CD4-positive, alpha-beta T cell treated with Interferon alpha-2 for 1 hour (primary cell): ENCODE results near the gene TBCA.
A peak's percentile ranks its signal among the peaks of the same experiment; 100 is the strongest.
"Not testable (repeated sequence)": the region's sequence is repeated elsewhere in the genome, so short reads cannot be mapped to it uniquely, and the experiment has no call there.

Source experiments
- DNase-seq, 2 donors: peaks; one replicate each; pipeline ENCODE4 v3.0.0-alpha.2; 2020 to 2022

The TBCA gene

DNA sequence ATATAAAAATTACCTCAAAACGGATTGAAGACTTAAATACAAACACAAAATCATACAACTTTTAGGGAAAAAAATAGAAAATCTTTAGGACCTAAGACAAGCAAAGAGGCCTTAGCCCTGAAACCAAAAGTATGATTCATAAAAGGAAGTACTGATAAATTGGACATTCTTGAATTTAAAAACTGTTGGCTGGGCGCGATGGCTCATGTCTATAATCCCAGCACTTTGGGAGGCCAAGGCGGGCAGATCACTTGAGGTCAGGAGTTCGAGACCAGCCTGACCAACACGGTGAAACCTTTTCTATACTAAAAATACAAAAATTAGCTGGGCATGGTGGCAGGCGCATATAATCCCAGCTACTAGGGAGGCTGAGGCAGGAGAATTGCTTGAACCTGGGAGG, 76.6 kb downstream of the TBCA start:
- not testable (repeated sequence) for DNase-seq

GRCh38 chr5:77698920-77699319, 77.2 kb downstream of the TBCA start:
- no peak for DNase-seq

GRCh38 chr5:77697692-77698091, 78.4 kb downstream of the TBCA start:
- DNase-seq: no peak

- no peak for DNase-seq
These were observed 80.0 kb downstream of the TBCA start for GRCh38 chr5:77696120-77696519.

DNA sequence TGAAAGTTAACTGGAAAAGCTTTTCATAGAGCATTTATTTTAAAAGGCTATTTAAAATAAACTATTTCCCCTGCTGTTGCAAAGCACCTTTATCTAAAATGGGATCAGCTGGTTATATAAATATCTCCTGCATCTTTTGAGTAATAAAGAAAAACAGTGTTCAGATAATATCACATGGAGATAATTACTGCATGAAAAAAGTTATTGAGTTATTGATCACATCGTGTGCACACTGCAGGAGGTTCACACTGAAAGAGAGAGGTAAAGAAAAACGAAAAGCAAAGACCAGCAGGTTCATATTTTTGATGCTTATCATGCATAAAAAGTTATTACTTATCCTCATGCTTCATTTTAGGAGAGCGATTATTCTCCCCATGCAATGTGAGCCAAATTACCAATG, 82.2 kb downstream of the TBCA start:
- DNase-seq: no peak

GRCh38 chr5:77683171-77683732, 92.9 kb downstream of the TBCA start:
- DNase-seq: no peak

DNA sequence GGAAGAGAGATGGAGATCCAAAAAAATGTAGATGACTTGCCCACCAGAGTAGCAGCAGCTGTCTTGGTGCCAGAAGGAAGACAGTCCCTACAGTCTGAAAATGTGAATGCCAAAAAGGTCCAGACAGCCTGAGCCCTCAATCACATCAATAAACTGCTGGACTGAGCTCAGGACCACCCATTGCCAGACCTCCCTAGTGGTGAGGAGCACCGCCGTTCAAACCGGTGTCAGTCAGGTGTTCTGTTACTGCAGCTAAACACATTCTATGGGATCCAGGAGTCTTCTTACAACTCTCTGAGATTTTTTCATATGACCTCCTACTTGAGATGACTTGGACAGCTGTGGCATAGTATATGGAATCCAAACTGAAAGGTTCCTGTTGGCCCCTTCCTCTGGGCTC, 105.6 kb downstream of the TBCA start:
- DNase-seq: no peak

GRCh38 chr5:77669677-77670076, 106.5 kb downstream of the TBCA start:
- DNase-seq: no peak

DNA sequence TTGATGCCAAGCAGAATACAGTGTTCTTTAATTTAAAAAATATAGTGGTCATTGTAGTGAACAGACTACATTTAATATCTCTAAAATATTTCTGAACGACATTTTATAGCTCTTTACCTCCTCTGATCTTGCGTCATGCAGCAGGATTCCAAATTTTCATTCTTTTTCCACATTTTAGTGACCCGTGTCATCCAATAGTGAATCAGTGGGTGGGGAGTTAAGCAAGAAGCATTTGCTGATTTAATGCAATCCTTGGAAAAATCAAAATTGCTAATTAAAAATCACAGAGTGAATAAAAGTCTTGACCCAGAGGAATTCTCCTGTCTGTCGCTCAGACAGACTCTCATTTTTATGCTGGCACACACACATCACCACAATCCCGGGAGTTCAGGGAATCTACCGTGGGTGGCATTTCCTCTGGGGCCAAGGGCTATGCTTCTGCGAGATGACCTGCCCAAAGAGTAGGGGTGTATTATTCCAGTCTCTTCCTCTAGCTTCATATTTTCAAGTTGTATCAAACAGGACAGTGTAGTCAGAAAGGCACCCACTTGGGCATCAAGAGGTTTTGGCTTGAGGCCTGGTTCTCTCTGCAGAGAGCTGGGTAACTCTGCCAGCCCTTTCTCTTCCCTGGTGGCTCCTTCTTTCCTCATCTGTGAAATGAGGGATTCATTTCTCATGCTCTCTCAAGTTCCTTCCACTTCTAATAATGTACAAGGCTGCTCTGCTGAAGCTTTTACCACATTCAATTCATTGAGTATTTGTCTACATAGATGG, 112.9 kb downstream of the TBCA start:
- no peak for DNase-seq

DNA sequence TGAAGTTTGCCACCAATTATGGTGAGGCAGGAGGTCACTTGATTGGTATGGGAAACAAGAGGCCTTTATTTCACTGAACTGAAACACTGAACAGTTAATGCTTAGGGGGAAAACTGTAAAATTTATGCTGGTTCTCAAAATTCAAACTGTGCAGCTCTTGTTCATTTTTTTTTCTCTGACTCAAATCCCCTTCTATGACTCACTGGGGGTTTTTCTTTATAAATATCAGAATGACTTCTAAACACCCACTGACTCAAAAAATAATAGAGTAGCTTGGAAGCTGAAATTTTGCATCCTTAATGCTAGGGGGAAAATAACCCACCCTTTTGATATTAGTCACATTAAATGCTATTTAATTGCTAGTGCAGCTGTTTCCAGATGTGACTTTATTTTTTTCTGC, 113.5 kb downstream of the TBCA start:
- DNase-seq: no peak

DNA sequence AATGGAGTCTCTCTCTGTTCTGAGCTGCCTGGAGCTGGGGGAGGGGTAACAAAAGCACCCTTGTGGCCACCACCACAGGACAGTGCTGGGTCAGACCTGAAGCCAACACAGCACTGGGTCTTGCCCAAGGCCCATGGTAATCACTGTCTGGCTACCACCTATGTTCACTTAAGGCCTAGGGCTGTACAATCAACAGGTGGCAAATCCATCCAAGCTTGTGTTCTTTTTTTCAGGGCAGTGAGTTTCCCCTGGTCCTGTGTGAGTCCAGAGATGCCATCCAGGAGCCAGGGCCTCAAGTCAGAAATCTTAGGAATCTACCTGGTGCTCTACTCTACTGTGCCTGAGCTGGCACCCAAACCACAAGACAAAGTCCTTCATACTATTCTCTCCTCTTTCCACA, 117.5 kb downstream of the TBCA start:
- DNase-seq: no peak

- no peak for DNase-seq
These were observed 124.8 kb downstream of the TBCA start for GRCh38 chr5:77651343-77651742.

DNA sequence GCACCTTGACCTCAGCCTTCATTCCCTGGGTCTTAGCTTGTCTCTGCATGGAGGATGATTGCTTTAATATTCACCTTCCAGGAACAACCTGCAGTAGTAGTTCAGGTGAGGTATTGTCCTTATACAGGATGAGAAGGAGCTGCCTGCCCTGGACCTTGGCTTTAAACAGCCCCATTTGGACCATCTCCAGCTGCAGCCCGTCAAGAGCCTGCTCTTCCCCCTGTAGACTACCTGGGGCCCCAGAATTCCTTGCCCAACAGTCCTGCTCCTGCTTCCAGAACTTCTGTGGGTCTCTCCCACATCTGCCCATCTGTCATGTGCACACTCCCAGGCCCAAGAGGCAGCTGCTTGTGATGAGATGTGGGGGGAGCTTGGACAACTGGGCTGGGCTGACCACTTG, 125.5 kb downstream of the TBCA start:
- DNase-seq: no peak

DNA sequence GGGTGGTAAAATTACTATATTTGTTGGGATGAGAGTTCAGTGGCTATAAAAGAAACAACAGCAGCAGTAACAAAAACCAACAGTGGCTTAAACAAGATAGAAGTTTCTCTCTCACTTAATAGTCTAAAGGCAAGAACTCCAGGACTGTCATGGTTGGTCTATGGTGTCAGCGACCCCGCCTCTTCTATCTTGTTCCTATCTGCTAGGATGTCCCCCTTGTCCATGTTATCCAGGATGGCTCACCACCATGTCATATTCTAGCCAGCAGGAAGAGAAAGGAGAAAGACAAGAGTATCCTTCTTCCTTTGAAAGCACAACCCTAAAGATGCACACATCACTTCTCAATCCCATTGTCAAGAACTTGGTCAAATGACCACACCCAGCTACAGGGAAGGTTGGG, 126.4 kb downstream of the TBCA start:
- DNase-seq: no peak

DNA sequence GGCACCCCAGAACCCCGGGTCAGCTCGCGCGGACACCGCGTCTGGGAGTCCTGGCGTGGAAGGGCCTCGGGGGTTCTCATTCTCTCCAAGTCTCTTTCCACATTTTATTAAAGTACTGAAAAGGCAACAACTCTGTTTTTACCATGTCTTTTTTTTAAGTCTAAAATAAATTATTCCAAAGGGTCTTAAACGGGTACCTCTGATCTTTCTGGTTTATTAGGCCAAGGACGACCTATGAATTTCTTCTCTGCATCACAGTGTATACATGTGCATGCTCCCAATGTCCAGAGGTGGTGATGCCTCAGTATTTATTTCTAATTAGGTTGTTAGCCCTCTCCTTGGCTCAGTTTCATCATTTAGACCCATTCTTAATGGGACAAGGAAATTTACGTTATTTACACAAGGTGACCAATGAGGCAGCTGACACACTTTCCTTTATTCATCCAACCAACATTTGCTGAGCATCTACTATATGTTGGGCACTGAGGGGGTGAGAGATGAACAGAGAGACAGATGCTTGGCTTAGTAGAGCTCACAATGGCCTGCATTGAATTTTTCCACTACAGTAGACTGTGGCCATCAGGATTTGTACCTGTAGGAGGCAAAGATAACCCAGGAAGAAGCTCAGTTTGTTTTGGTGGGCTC, 130.0 kb downstream of the TBCA start:
- no peak for DNase-seq

DNA sequence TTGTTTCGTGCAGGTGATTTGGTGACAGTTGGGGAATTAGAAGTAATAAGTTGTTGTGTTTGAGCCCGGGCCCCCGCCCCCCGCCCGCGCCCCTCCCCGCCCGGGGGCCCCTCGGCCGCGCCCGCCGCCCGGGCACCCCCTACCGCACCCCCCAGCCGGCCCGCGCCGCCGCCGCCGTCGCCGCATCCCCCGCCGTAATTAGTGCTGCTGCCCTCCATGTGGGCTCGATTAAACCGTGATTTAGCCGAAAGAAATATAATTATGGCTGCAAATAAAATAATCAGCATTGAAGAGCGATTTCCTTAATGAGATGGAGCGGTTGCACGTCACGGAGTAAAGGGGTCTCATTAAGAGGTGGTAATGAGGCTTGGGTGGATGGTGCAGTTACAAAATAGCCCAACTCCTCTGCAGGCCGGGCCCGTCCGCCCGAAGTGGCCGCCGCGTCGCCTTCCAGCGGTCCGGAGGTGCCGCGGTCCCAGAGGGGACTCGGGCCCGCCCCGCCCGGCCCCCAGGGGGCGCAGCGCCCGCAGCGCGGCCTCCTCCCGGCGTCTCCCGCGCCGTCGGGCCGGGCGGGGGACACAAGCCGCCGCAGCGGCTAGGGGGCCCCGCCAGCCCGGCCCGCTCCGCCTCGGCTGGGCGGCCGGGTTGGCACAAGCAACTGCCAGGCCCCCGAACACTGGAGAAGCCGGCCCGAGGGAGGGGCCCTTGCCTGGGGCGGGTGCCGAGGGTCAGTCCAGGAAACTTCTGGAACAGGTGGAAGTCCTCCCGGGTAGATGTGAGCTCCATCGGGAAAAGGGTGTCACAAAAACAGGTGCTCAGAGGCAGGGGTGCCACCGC, 130.8 kb downstream of the TBCA start:
- peak; percentile 29 to 39 for DNase-seq

GRCh38 chr5:77644371-77645157, 131.6 kb downstream of the TBCA start:
- DNase-seq: no peak

- no peak for DNase-seq
These were observed 132.3 kb downstream of the TBCA start for GRCh38 chr5:77643654-77644370.

DNA sequence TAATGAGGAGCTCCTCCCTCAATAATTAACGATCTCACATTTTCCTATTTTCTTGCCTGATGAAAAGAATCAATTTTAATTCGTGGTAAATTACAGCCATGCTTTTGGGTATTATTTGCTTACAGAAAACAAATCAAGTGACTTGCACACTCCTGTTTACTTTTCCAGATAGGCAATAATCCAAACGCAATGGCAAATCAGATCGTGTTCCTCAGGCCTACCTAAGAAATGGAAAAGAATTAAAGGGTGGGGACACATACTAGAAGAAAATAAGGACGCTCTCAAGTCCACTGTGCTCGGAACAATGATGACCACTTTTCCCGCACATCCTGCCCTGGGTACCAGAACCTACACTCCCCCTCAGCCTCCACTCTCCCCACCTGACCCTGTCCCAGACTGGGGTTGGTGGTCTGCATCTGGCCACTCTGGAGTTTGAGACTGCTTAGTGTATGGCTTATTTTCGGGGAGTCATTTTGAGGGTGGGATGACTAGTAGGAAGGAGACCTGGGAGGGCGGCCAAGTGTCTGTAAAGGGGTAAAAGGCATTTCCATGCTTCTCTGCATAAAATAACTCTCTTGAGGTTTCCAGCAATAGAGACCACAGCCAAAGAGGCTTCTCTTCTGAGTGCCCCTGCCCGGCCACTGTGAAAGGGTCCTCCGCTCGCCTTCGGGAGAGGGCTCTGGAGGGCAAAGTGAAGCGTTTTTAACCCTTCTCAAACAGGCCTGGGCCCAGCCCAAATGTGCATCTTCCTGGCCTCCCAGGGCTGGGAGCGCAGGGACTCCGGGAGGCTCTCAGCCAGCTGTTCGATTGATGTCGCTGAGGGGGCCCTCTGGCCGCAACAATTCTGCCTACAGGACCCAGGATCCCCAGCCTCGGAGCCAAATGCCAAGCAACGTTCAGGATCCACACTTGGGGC, 133.1 kb downstream of the TBCA start:
- DNase-seq: no peak

DNA sequence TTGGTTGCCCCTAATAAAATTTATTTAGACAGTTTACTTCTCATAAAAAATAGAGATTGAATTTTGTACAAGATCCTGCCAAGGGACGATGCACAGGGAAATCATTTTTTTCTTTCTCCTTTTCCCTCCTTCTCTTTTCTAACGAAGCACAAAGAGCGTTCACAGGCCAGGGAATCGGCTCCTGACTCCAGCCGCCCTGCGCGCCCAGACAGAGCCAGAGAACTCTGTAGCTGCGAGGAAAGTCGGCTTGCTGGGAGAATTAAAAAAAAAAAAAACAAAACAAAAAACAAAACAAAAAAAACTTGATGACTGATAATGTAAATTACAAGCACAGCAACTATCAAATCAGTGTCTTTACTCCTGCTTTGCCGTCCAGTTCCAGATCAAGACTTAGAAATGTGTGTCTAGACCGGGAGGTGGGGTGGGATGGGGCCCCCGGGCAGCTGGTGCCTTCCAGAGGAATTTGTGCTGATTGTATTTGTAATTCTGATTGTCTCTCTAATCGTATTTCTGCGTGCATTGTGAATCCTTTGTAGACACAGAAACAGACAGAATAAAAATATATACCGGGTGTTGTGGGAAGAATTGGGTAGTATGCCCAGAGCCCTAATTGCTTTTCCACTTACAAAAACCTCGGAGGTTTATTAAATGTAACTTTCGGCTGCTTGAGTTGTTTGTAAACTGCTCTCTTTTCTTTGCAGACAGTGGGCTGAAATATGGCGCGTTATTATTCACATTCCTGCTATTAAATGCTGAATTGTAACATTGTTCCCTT, 134.0 kb downstream of the TBCA start:
- DNase-seq: no peak
